Gastrocnemius medialis (tissue), 4 donors: ENCODE results near the gene SETBP1. TPM values are rescaled to one million over a fixed set of nuclear protein-coding genes. Genes with fewer than 3 reads are reported as not detected.
A peak's percentile ranks its signal among the peaks of the same experiment; 100 is the strongest.

Source experiments
- ATAC-seq, 2 donors: fragments of 150-250 bp; one replicate each; pipeline ENCODE4 v1.9.1; 2016
- DNase-seq, 2 donors: peaks; one replicate each; pipeline ENCODE4 v3.0.0-alpha.2; 2019
- H3K27ac ChIP-seq, 4 donors: fragments of 200-600 bp; sonication (generic); 1 replicate in 1 of 4; 2 replicates in 3 of 4; pipeline ENCODE4 v1.5.1; 2016 to 2018; ENCODE audit warnings: mild to moderate bottlenecking in 2 of 4, moderate library complexity in 1 of 4
- H3K27me3 ChIP-seq, 3 donors: fragments of 200-600 bp; sonication (generic) in 2 of 3; 1 replicate in 1 of 3; 2 replicates in 2 of 3; pipeline versions ENCODE4 v1.5.1 to v1.6.0; 2016 to 2019; ENCODE audit warnings: mild to moderate bottlenecking in 1 of 3, moderate library complexity in 1 of 3
- H3K36me3 ChIP-seq, 2 donors: fragments of 200-600 bp; sonication (generic) in 1 of 2; one replicate each; pipeline ENCODE4 v1.5.1; 2017 to 2018
- H3K4me1 ChIP-seq, 2 donors: fragments of 200-600 bp; sonication (generic) in 1 of 2; one replicate each; pipeline ENCODE4 v1.5.1; 2016 to 2017; ENCODE audit warnings: mild to moderate bottlenecking in 2 of 2
- H3K4me3 ChIP-seq, 4 donors: fragments of 200-600 bp; sonication (generic) in 3 of 4; 1 replicate in 1 of 4; 2 replicates in 3 of 4; pipeline ENCODE4 v1.5.1; 2016 to 2019; ENCODE audit warnings: mild to moderate bottlenecking in 2 of 4
- H3K9me3 ChIP-seq, 3 donors: fragments of 200-600 bp; sonication (generic) in 2 of 3; 1 replicate in 1 of 3; 2 replicates in 2 of 3; pipeline ENCODE4 v1.5.1; 2016 to 2019
- POLR2A ChIP-seq, 2 donors: fragments of 450-650 bp; IDR thresholded peaks; one replicate each; pipeline ENCODE4 v1.6.1; 2017; ENCODE audit warnings: antibody characterized with exemption in 2 of 2, mild to moderate bottlenecking in 2 of 2, moderate library complexity in 2 of 2
- in situ Hi-C, 4 donors: fragments of 200-750 bp; cut with MboI; loops; one replicate each; pipeline versions ENCODE4 v1.15.0 to v1.8.0; 2017; ENCODE audit warnings: low sequenced_read_pairs in 4 of 4
- intact Hi-C: fragments of 100-400 bp; cut with DNase I; formaldehyde crosslinking; loops from one replicate; pipeline ENCODE4 v1.15.1; 2023; ENCODE audit warnings: low total_unique reads
- total RNA-seq, 4 donors: library from RNA; depleted of rRNA; stranded (reverse); fragments of >200 nt; gene quantifications; one replicate each; pipeline versions ENCODE4 v1.1.0 to v1.2.3, GENCODE V29; 2016
- TF ChIP-seq, protein P1 (sequence below), 5 experiments: fragments of 450-650 bp in 3 of 5; fragments of 200-600 bp in 2 of 5; sonication (generic) in 2 of 5; IDR thresholded peaks in 4 of 5; conservative IDR thresholded peaks in 1 of 5; 1 replicate in 4 of 5; 2 replicates in 1 of 5; pipeline ENCODE4 v1.5.1; 2016 to 2019; ENCODE audit warnings: antibody characterized with exemption in 5 of 5, mild to moderate bottlenecking in 3 of 5, moderate library complexity in 3 of 5

Gene SETBP1
- total RNA-seq, 4 donors from 2014 or later, result 9.2 to 20.0 (median 15.3) TPM

DNA sequence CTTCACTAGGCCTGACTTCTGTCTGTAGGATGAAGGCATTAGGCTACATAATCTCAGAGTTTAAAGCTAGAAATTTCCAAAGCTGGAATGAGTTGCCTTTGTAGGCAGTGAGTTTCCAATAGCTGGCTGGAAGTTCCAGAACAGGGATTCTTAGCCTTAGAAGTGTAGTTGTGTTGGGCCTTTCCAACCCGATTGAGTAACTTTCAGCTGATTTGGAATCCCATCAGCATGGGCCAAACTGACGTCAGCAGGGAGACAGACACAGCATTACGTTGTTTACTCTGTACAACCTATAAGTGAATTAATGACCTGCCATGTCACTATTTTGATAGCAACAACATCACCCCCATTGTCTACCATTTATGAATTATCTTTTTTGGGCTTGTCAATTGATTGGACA lies 56.9 kb downstream of the SETBP1 start:
- peak in 1 of 2 donors; percentile 59 for DNase-seq
- H3K27ac ChIP-seq, result peak overlapping the region; percentile 12 to 67 (median 27)

GRCh38 chr18:44740000-44740399 lies 59.3 kb downstream of the SETBP1 start:
- intact Hi-C loops (no loop called here), in situ Hi-C loops (no loop called here)
- TF ChIP-seq POLR2A (IDR thresholded peaks at IDR 0.05), result no peak
- TF ChIP-seq, protein P1, sequence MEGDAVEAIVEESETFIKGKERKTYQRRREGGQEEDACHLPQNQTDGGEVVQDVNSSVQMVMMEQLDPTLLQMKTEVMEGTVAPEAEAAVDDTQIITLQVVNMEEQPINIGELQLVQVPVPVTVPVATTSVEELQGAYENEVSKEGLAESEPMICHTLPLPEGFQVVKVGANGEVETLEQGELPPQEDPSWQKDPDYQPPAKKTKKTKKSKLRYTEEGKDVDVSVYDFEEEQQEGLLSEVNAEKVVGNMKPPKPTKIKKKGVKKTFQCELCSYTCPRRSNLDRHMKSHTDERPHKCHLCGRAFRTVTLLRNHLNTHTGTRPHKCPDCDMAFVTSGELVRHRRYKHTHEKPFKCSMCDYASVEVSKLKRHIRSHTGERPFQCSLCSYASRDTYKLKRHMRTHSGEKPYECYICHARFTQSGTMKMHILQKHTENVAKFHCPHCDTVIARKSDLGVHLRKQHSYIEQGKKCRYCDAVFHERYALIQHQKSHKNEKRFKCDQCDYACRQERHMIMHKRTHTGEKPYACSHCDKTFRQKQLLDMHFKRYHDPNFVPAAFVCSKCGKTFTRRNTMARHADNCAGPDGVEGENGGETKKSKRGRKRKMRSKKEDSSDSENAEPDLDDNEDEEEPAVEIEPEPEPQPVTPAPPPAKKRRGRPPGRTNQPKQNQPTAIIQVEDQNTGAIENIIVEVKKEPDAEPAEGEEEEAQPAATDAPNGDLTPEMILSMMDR (IDR thresholded peaks at IDR 0.05 in 4 of 5, conservative IDR thresholded peaks at IDR 0.05 in 1 of 5), result no peak
- Histone ChIP-seq H3K4me1 (peaks cover 55 to 57% of the 10 kb centered on the region in 2 donors), H3K36me3 (no peaks in the 10 kb centered on the region), H3K4me3 (no peak overlapping the region), H3K27ac (no peak overlapping the region), H3K9me3 (no peaks in the 10 kb centered on the region), H3K27me3 (no peaks in the 10 kb centered on the region)
- DNase-seq, result no peak
- no peak for ATAC-seq

More for the DNA sequence above, 56.9 kb downstream of the SETBP1 start:
- H3K4me1 ChIP-seq, result peaks cover 48 to 51% of the 10 kb centered on the region in 2 donors
- intact Hi-C loops (no loop called here), in situ Hi-C loops (no loop called here)
- no peaks in the 10 kb centered on the region for H3K36me3 ChIP-seq
- H3K27me3 ChIP-seq, result no peaks in the 10 kb centered on the region
- ATAC-seq, result peak; percentile 38 to 42
- no peaks in the 10 kb centered on the region for H3K9me3 ChIP-seq
- no peak for TF ChIP-seq POLR2A (IDR thresholded peaks at IDR 0.05)
- TF ChIP-seq, protein P1 (IDR thresholded peaks at IDR 0.05 in 4 of 5, conservative IDR thresholded peaks at IDR 0.05 in 1 of 5), result no peak
- no peak overlapping the region for H3K4me3 ChIP-seq

DNA sequence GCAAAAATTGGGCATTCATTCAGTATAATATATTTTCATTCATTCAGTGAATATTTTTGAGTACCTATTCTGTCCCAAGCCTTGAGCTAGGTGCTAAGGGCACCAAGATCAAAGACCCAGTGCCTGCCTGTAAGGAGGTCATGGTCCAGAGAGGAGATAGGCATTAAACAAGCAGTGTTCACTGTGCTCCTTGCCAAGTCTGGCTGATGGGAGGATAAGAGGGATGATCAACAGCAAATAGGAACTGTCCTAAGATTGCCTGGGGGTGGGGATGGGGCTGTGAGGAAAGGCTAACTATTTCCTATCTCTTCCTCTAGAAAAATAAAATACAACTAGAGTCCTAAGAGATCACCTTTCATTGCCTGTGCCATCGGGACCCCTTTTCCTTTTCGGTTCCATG lies 60.4 kb downstream of the SETBP1 start:
- Histone ChIP-seq H3K9me3 (no peaks in the 10 kb centered on the region), H3K4me1 (peaks cover 56 to 59% of the 10 kb centered on the region in 2 donors), H3K36me3 (no peaks in the 10 kb centered on the region), H3K27ac (no peak overlapping the region), H3K4me3 (no peak overlapping the region), H3K27me3 (no peaks in the 10 kb centered on the region)
- intact Hi-C loops, result no loop called here
- no peak for TF ChIP-seq POLR2A (IDR thresholded peaks at IDR 0.05)
- TF ChIP-seq, protein P1 (IDR thresholded peaks at IDR 0.05 in 4 of 5, conservative IDR thresholded peaks at IDR 0.05 in 1 of 5), result no peak
- no peak for ATAC-seq
- in situ Hi-C loops, result no loop called here
- no peak for DNase-seq

DNA sequence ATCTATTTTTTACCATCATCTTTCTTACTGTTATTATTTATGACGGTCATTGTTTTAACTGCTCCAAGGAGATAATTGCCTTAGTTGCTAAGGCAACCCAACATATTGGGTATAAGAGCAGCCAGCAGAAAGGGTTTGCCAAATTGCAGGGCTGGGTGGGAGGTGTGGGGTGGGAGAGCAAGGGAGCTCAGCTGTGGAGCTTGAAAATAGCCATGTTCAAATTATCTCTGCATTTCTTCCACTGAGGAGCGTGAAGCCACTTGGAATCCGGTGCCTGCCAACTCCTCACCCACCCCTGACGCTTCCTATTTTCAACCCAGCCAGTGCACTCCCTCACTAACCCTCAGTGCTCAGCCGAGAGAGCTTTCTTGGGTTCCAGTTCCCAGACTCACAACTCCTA lies 60.8 kb downstream of the SETBP1 start:
- Histone ChIP-seq H3K4me3 (no peak overlapping the region), H3K27me3 (no peaks in the 10 kb centered on the region), H3K36me3 (no peaks in the 10 kb centered on the region), H3K4me1 (peaks cover 56 to 57% of the 10 kb centered on the region in 2 donors), H3K9me3 (no peaks in the 10 kb centered on the region), H3K27ac (peak overlapping the region in 1 of 4 donors; percentile 68)
- intact Hi-C loops, result no loop called here
- ATAC-seq, result no peak
- no peak for TF ChIP-seq POLR2A (IDR thresholded peaks at IDR 0.05)
- TF ChIP-seq, protein P1 (IDR thresholded peaks at IDR 0.05 in 4 of 5, conservative IDR thresholded peaks at IDR 0.05 in 1 of 5), result no peak
- DNase-seq, result no peak
- in situ Hi-C loops, result no loop called here

GRCh38 chr18:44742126-44742525 lies 61.4 kb downstream of the SETBP1 start:
- peak overlapping the region in 3 of 4 donors; percentile 38 to 68 (median 66) for H3K27ac ChIP-seq

More at GRCh38 chr18:44742126-44742525, 61.4 kb downstream of the SETBP1 start:
- Histone ChIP-seq H3K4me3 (no peak overlapping the region), H3K27me3 (no peaks in the 10 kb centered on the region), H3K36me3 (no peaks in the 10 kb centered on the region), H3K4me1 (peaks cover 56 to 57% of the 10 kb centered on the region in 2 donors), H3K9me3 (no peaks in the 10 kb centered on the region)
- in situ Hi-C loops (no loop called here), intact Hi-C loops (no loop called here)
- TF ChIP-seq POLR2A (IDR thresholded peaks at IDR 0.05), result no peak
- TF ChIP-seq, protein P1 (IDR thresholded peaks at IDR 0.05 in 4 of 5, conservative IDR thresholded peaks at IDR 0.05 in 1 of 5), result no peak
- DNase-seq (no peak), ATAC-seq (no peak)
